Caco-2 (cell line): ENCODE results near the gene PHACTR1. TPM values are rescaled to one million over a fixed set of nuclear protein-coding genes. Genes with fewer than 3 reads are reported as not detected.

ENCODE experiments used
- BruUV-seq: library from RNA; stranded (reverse); fragments of 400-500 nt; replicated peaks from 2 replicates; lab custom pipeline; 2021; lab: Mats Ljungman, UMichigan
- CTCF ChIA-PET: fragments of 300-600 bp; sonication (Branson Sonifier 250); formaldehyde crosslinking; loops from one replicate; lab custom pipeline; 2022; ENCODE audit warnings: antibody characterized with exemption; lab: Charles Lee
- POLR2A ChIA-PET: fragments of 300-600 bp; sonication (Branson Sonifier 250); formaldehyde crosslinking; loops from one replicate; lab custom pipeline; 2022; ENCODE audit warnings: antibody characterized with exemption; lab: Charles Lee
- DNase-seq, 2 experiments: peaks; one replicate each; pipeline versions ENCODE4 v3.0.0 to v3.0.0-alpha.2; 2020 to 2022
- H3K27me3 ChIP-seq: replicated peaks from 2 replicates; pipeline ENCODE4 v1.6.0; 2011; ENCODE audit warnings: low read length; ENCODE audit not compliant: control insufficient read depth, insufficient read depth
- H3K36me3 ChIP-seq: 2 replicates; pipeline ENCODE4 v1.5.1; 2011; ENCODE audit warnings: low read length; ENCODE audit not compliant: control insufficient read depth, insufficient read depth
- H3K4me1 ChIP-seq: fragments of 250-450 bp; sonication (Bioruptor Pico); 2 replicates; pipeline ENCODE4 v1.5.1; 2020; ENCODE audit warnings: mild to moderate bottlenecking
- H3K4me3 ChIP-seq: 2 replicates; pipeline ENCODE4 v1.5.1; 2011; ENCODE audit warnings: low read depth, mild to moderate bottlenecking, control low read depth, low read length
- H3K9me3 ChIP-seq: fragments of 250-450 bp; sonication (Bioruptor Pico); 2 replicates; pipeline ENCODE4 v1.5.1; 2020; ENCODE audit warnings: mild to moderate bottlenecking, moderate library complexity
- H3K27ac Mint-ChIP-seq: one replicate; pipeline ENCODE4 v1.8.0; 2022; ENCODE audit warnings: mixed read lengths; ENCODE audit not compliant: unreplicated experiment
- H3K27me3 Mint-ChIP-seq: one replicate; pipeline ENCODE4 v1.8.0; 2022; ENCODE audit warnings: mixed read lengths; ENCODE audit not compliant: insufficient read depth, unreplicated experiment
- H3K36me3 Mint-ChIP-seq: one replicate; pipeline ENCODE4 v1.8.0; 2022; ENCODE audit warnings: mild to moderate bottlenecking, mixed read lengths; ENCODE audit not compliant: insufficient read depth, unreplicated experiment
- H3K4me1 Mint-ChIP-seq: one replicate; pipeline ENCODE4 v1.8.0; 2022; ENCODE audit warnings: low read depth, mixed read lengths; ENCODE audit not compliant: unreplicated experiment
- H3K4me3 Mint-ChIP-seq: one replicate; pipeline ENCODE4 v1.8.0; 2022; ENCODE audit warnings: mild to moderate bottlenecking, moderate library complexity, mixed read lengths; ENCODE audit not compliant: unreplicated experiment
- H3K9me3 Mint-ChIP-seq: one replicate; pipeline ENCODE4 v1.8.0; 2022; ENCODE audit warnings: mixed read lengths; ENCODE audit not compliant: unreplicated experiment
- intact Hi-C: fragments of 100-400 bp; cut with micrococcal nuclease; formaldehyde crosslinking; loops from one replicate; pipeline ENCODE4 v1.10.0; 2022; ENCODE audit not compliant: unreplicated experiment
- total RNA-seq: library from RNA; stranded (reverse); gene quantifications from 2 replicates; pipeline ENCODE4 v1.2.3, GENCODE V29; 2022
- TF ChIP-seq, protein P1 (sequence below), 2 experiments: fragments of 200-600 bp in 1 of 2; IDR thresholded peaks; 1 replicate in 1 of 2; 2 replicates in 1 of 2; pipeline versions ENCODE4 v1.5.1 to v1.8.0; 2011 to 2022; ENCODE audit warnings: antibody characterized with exemption in 1 of 2, control low read depth in 1 of 2, inconsistent platforms in 1 of 2, low read depth in 1 of 2, low read length in 1 of 2, mild to moderate bottlenecking in 1 of 2, moderate library complexity in 1 of 2; ENCODE audit not compliant: insufficient read depth in 1 of 2, severe bottlenecking in 1 of 2, unreplicated experiment in 1 of 2

Gene PHACTR1
- total RNA-seq, 1 experiment from 2014 or later: 0.41 TPM

- Histone ChIP-seq H3K36me3 (no peaks in the 10 kb centered on the region), H3K4me1 (0 out of 2 replicates have a peak, but pooled peaks cover 7% of the 10 kb centered on the region), H3K4me3 (no peak overlapping the region), H3K27me3 (no peaks in the 10 kb centered on the region), H3K9me3 (no peaks in the 10 kb centered on the region)
- intact Hi-C loops: no loop called here
- Mint-ChIP-seq H3K4me3 (no peak overlapping the region), H3K4me1 (peaks cover 8% of the 10 kb centered on the region), H3K36me3 (no peaks in the 10 kb centered on the region), H3K27ac (no peak overlapping the region), H3K9me3 (no peaks in the 10 kb centered on the region), H3K27me3 (no peaks in the 10 kb centered on the region)
- ChIA-PET POLR2A (no interaction called here), CTCF (no interaction called here)
- TF ChIP-seq, protein P1, sequence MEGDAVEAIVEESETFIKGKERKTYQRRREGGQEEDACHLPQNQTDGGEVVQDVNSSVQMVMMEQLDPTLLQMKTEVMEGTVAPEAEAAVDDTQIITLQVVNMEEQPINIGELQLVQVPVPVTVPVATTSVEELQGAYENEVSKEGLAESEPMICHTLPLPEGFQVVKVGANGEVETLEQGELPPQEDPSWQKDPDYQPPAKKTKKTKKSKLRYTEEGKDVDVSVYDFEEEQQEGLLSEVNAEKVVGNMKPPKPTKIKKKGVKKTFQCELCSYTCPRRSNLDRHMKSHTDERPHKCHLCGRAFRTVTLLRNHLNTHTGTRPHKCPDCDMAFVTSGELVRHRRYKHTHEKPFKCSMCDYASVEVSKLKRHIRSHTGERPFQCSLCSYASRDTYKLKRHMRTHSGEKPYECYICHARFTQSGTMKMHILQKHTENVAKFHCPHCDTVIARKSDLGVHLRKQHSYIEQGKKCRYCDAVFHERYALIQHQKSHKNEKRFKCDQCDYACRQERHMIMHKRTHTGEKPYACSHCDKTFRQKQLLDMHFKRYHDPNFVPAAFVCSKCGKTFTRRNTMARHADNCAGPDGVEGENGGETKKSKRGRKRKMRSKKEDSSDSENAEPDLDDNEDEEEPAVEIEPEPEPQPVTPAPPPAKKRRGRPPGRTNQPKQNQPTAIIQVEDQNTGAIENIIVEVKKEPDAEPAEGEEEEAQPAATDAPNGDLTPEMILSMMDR (IDR thresholded peaks at IDR 0.05; ENCODE audit: insufficient read depth in 1 of 2, low read depth in 1 of 2, low read length in 1 of 2, severe bottlenecking in 1 of 2, unreplicated experiment in 1 of 2): no peak
- no peak for DNase-seq
- no TSS peak for BruUV-seq
These were observed 522.2 kb downstream of the PHACTR1 start for GRCh38 chr6:13238640-13239216.

GRCh38 chr6:13239530-13240455 lies 523.2 kb downstream of the PHACTR1 start:
- DNase-seq: no peak
- Histone ChIP-seq H3K4me3 (no peak overlapping the region), H3K27me3 (no peaks in the 10 kb centered on the region), H3K9me3 (no peaks in the 10 kb centered on the region), H3K4me1 (0 out of 2 replicates have a peak, but pooled peaks cover 7% of the 10 kb centered on the region), H3K36me3 (no peaks in the 10 kb centered on the region)
- H3K4me1 Mint-ChIP-seq: peaks cover 8% of the 10 kb centered on the region
- H3K36me3 Mint-ChIP-seq: no peaks in the 10 kb centered on the region
- H3K9me3 Mint-ChIP-seq: no peaks in the 10 kb centered on the region
- H3K27me3 Mint-ChIP-seq: no peaks in the 10 kb centered on the region
- POLR2A ChIA-PET: no interaction called here
- no peak overlapping the region for H3K4me3 Mint-ChIP-seq
- CTCF ChIA-PET: no interaction called here
- TF ChIP-seq, protein P1 (IDR thresholded peaks at IDR 0.05; ENCODE audit: insufficient read depth in 1 of 2, low read depth in 1 of 2, low read length in 1 of 2, severe bottlenecking in 1 of 2, unreplicated experiment in 1 of 2): no peak
- no peak overlapping the region for H3K27ac Mint-ChIP-seq
- intact Hi-C loops: no loop called here
- BruUV-seq: no TSS peak

GRCh38 chr6:13241364-13241763 lies 524.8 kb downstream of the PHACTR1 start:
- CTCF ChIA-PET: no interaction called here
- no peaks in the 10 kb centered on the region for H3K27me3 ChIP-seq
- H3K36me3 ChIP-seq: no peaks in the 10 kb centered on the region
- POLR2A ChIA-PET: no interaction called here
- no peak for DNase-seq
- Mint-ChIP-seq H3K36me3 (no peaks in the 10 kb centered on the region), H3K4me3 (no peak overlapping the region), H3K9me3 (no peaks in the 10 kb centered on the region), H3K27ac (no peak overlapping the region), H3K27me3 (no peaks in the 10 kb centered on the region), H3K4me1 (peaks cover 8% of the 10 kb centered on the region)
- intact Hi-C loops: no loop called here
- H3K4me1 ChIP-seq: 0 out of 2 replicates have a peak, but pooled peaks cover 7% of the 10 kb centered on the region
- H3K4me3 ChIP-seq: no peak overlapping the region
- TF ChIP-seq, protein P1 (IDR thresholded peaks at IDR 0.05; ENCODE audit: insufficient read depth in 1 of 2, low read depth in 1 of 2, low read length in 1 of 2, severe bottlenecking in 1 of 2, unreplicated experiment in 1 of 2): no peak
- no peaks in the 10 kb centered on the region for H3K9me3 ChIP-seq
- no TSS peak for BruUV-seq
